A673 (cell line): Measurements from ENCODE around the gene DPM2. TPM values are rescaled to one million over a fixed set of nuclear protein-coding genes. Genes with fewer than 3 reads are reported as not detected.

Source experiments
- BruUV-seq: library from RNA; stranded (reverse); fragments of 400-500 nt; replicated peaks from 2 replicates; lab custom pipeline; 2021; lab: Mats Ljungman, UMichigan
- CTCF ChIA-PET: fragments of 300-600 bp; sonication (Branson Sonifier 250); formaldehyde crosslinking; loops from one replicate; lab custom pipeline; 2022; ENCODE audit warnings: antibody characterized with exemption; lab: Charles Lee
- POLR2A ChIA-PET: fragments of 300-600 bp; sonication (Branson Sonifier 250); formaldehyde crosslinking; loops from one replicate; lab custom pipeline; 2022; ENCODE audit warnings: antibody characterized with exemption; ENCODE audit not compliant: low non-redundant PET; lab: Charles Lee
- DNase-seq: peaks from one replicate; pipeline ENCODE4 v3.0.0-alpha.2; 2015; ENCODE audit warnings: low spot score
- H3K27ac ChIP-seq: fragments of 200-600 bp; sonication (generic); 2 replicates; pipeline ENCODE4 v1.5.1; 2016; ENCODE audit warnings: mixed run types, low read depth, mild to moderate bottlenecking, mixed read lengths, antibody characterized with exemption, low read length; ENCODE audit not compliant: poor library complexity, severe bottlenecking
- H3K27me3 ChIP-seq: fragments of 200-600 bp; sonication (generic); replicated peaks from 2 replicates; pipeline ENCODE4 v1.6.1; 2017; ENCODE audit warnings: mixed run types, low read depth, mild to moderate bottlenecking, mixed read lengths, antibody characterized with exemption, low read length; ENCODE audit not compliant: insufficient read depth, poor library complexity
- H3K36me3 ChIP-seq: fragments of 200-600 bp; sonication (generic); 2 replicates; pipeline ENCODE4 v1.6.1; 2016; ENCODE audit warnings: mixed run types, mild to moderate bottlenecking, mixed read lengths, antibody characterized with exemption, low read length; ENCODE audit not compliant: insufficient read depth, poor library complexity, severe bottlenecking
- H3K4me1 ChIP-seq: fragments of 200-600 bp; sonication (generic); 2 replicates; pipeline ENCODE4 v1.6.1; 2017; ENCODE audit warnings: mixed run types, mild to moderate bottlenecking, mixed read lengths, antibody characterized with exemption, low read length; ENCODE audit not compliant: insufficient read depth, poor library complexity, severe bottlenecking
- H3K4me3 ChIP-seq: fragments of 200-600 bp; sonication (generic); 2 replicates; pipeline ENCODE4 v1.5.1; 2016; ENCODE audit warnings: low read depth, mixed run types, mild to moderate bottlenecking, mixed read lengths, low read length; ENCODE audit not compliant: poor library complexity, severe bottlenecking
- H3K9me3 ChIP-seq: fragments of 200-600 bp; sonication (generic); 2 replicates; pipeline ENCODE4 v1.6.1; 2016; ENCODE audit warnings: mixed run types, low read depth, mild to moderate bottlenecking, mixed read lengths, antibody characterized with exemption, low read length; ENCODE audit not compliant: poor library complexity, severe bottlenecking
- CTCF ChIP-seq: fragments of 300-800, 200-600 bp; sonication (generic); conservative IDR thresholded peaks from 2 replicates; pipeline ENCODE4 v1.5.1; 2017; ENCODE audit warnings: low read depth, mild to moderate bottlenecking, antibody characterized with exemption, low read length, moderate library complexity, mixed read lengths
- EZH2 ChIP-seq: fragments of 200-600 bp; sonication (generic); IDR thresholded peaks from 2 replicates; pipeline ENCODE4 v1.6.1; 2017; ENCODE audit warnings: borderline replicate concordance, low read depth, mild to moderate bottlenecking, mixed read lengths, antibody characterized with exemption, low read length; ENCODE audit not compliant: poor library complexity, severe bottlenecking
- intact Hi-C: fragments of 100-400 bp; cut with micrococcal nuclease; formaldehyde crosslinking; loops from one replicate; pipeline ENCODE4 v1.10.0; 2022; ENCODE audit not compliant: unreplicated experiment
- total RNA-seq: library from RNA; stranded (reverse); gene quantifications from 2 replicates; pipeline ENCODE4 v1.2.3, GENCODE V29; 2021

DPM2 gene
- total RNA-seq, 1 experiment from 2014 or later: 51.5 TPM

- Histone ChIP-seq H3K4me3 (no peak overlapping the region), H3K27ac (no peak overlapping the region), H3K36me3 (no peaks in the 10 kb centered on the region), H3K4me1 (peaks cover 14% of the 10 kb centered on the region), H3K27me3 (no peaks in the 10 kb centered on the region), H3K9me3 (no peaks in the 10 kb centered on the region)
- intact Hi-C loops: no loop called here
- no peak for DNase-seq
- CTCF ChIA-PET: no interaction called here
- TF ChIP-seq CTCF (no peak), EZH2 (no peak)
- BruUV-seq: no TSS peak
- POLR2A ChIA-PET: interaction anchor here (0.6 kb wide), 1 partner anchor 19 kb away, joined by 3 read pairs; no protein-coding TSS in a partner anchor
These were observed 24.0 kb downstream of the DPM2 start for GRCh38 chr9:127913682-127914081.

GRCh38 chr9:127912882-127913281 lies 24.8 kb downstream of the DPM2 start:
- no peak overlapping the region for H3K4me3 ChIP-seq
- no peaks in the 10 kb centered on the region for H3K36me3 ChIP-seq
- H3K27ac ChIP-seq: no peak overlapping the region
- BruUV-seq: no TSS peak
- CTCF ChIA-PET: no interaction called here
- no peaks in the 10 kb centered on the region for H3K9me3 ChIP-seq
- TF ChIP-seq EZH2 (no peak), CTCF (no peak)
- no peak for DNase-seq
- POLR2A ChIA-PET: no interaction called here
- intact Hi-C loops: no loop called here
- peaks cover 14% of the 10 kb centered on the region for H3K4me1 ChIP-seq
- H3K27me3 ChIP-seq: no peaks in the 10 kb centered on the region

- H3K4me1 ChIP-seq: peaks cover 9% of the 10 kb centered on the region
- H3K9me3 ChIP-seq: no peaks in the 10 kb centered on the region
- TF ChIP-seq CTCF: no peak
- TF ChIP-seq EZH2: no peak
- ChIA-PET POLR2A (no interaction called here), CTCF (no interaction called here)
- no peaks in the 10 kb centered on the region for H3K27me3 ChIP-seq
- DNase-seq: no peak
- BruUV-seq: no TSS peak
- no peak overlapping the region for H3K27ac ChIP-seq
- intact Hi-C loops: no loop called here
- H3K36me3 ChIP-seq: no peaks in the 10 kb centered on the region
- H3K4me3 ChIP-seq: no peak overlapping the region
These were observed 25.4 kb downstream of the DPM2 start for GRCh38 chr9:127912296-127912695.
